Measurements from ENCODE around the gene LRIG3.

DNA sequence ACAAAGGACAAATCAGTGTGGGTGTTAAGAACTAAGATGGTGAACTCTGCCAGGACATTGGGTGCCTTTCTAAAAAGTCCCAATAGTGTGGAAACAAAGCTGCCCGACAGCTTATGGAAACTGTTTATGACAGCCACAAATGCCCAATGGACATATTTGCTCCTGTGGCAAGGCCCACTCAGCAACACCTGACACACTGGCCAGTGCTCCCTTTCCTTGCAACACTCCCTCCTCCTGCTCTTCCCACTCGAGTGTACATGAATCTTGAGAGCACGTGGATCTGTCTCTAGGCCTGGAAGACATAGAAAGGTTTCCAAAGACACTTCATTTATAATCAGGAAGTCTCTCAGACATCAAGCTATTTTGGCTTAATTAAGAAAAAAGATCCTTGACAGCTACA, 14.2 kb upstream of the LRIG3 start:
- no peak for TF ChIP-seq BHLHE40 (IDR thresholded peaks at IDR 0.05; ENCODE audit: low read length)
- no peak for TF ChIP-seq CTCF (IDR thresholded peaks at IDR 0.05 in 2 of 3, conservative IDR thresholded peaks at IDR 0.05 in 1 of 3; ENCODE audit: insufficient read depth in 2 of 3, low read depth in 1 of 3, low read length in 3 of 3)
- no peak for TF ChIP-seq BRD4 (IDR thresholded peaks at IDR 0.05)
- TF ChIP-seq E2F4 (CRISPR knock-in tag; IDR thresholded peaks at IDR 0.05; ENCODE audit: low read depth) = no peak
- no peak for TF ChIP-seq SP2 (IDR thresholded peaks at IDR 0.05; ENCODE audit: extremely low read depth, low read depth, low read length, poor library complexity, severe bottlenecking)
- TF ChIP-seq CHD7 (IDR thresholded peaks at IDR 0.05; ENCODE audit: low read depth, low read length) = no peak

Data from K562 (cell line).